LNCaP clone FGC (cell line): ENCODE measurements around the gene PLEKHM3.

ENCODE experiments used
- DNase-seq: peaks from one replicate; pipeline ENCODE4 v3.0.0-alpha.2; 2011; ENCODE audit warnings: low read depth
- H3K4me3 ChIP-seq: 2 replicates; pipeline ENCODE4 v1.5.1; 2011; ENCODE audit warnings: mild to moderate bottlenecking, low read depth, low read length, control low read depth
- TF ChIP-seq, protein P1 (sequence below): IDR thresholded peaks from 2 replicates; pipeline ENCODE4 v1.5.1; 2012; ENCODE audit warnings: mild to moderate bottlenecking; ENCODE audit not compliant: control insufficient read depth, insufficient read depth; ENCODE audit errors: extremely low read depth

PLEKHM3 gene

DNA sequence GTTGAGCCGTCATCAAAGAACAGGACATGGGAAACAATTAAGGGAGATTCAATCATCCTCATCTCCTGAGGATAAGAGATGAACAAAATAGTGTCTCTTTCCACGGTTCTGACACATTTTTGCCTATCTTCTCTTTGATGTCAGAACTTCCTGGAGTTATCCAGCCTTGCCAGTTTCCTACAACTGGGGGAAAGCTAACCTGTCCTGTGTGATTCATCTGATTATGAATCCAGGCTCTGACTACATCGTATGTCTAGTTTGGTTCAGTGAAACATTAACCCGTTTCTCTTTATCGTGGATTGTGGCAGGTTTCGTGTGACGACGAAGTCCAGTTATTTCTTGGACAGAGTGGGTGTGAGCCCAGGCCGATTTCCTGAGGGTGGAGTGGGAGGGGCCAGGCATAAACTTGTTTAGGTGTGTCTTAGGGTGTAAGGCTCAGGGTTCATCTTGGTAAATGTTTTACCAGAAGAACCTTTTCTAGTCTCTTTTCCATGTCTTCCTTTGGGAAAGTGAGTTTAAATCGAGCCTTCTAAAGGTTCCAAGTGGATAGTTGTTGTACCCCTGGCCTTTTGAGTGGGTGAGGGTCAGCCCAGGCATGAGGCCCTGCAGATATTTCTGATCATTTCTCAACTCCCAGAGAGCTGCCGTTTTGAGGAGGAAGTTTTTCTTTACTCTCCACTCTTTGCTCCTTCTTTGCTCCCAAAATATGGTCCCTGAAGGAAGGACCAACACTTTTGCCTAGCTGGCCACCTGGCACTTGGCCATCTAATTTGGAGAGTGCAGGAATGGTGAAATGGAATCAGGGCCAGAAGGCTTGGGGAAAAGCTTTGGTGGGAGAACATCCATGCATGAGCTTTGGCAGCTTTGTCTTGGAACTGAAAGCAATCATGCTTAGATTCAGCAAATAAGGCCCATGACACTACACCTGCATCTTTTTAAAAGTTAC, 205.2 kb downstream of the PLEKHM3 start:
- TF ChIP-seq, protein P1, sequence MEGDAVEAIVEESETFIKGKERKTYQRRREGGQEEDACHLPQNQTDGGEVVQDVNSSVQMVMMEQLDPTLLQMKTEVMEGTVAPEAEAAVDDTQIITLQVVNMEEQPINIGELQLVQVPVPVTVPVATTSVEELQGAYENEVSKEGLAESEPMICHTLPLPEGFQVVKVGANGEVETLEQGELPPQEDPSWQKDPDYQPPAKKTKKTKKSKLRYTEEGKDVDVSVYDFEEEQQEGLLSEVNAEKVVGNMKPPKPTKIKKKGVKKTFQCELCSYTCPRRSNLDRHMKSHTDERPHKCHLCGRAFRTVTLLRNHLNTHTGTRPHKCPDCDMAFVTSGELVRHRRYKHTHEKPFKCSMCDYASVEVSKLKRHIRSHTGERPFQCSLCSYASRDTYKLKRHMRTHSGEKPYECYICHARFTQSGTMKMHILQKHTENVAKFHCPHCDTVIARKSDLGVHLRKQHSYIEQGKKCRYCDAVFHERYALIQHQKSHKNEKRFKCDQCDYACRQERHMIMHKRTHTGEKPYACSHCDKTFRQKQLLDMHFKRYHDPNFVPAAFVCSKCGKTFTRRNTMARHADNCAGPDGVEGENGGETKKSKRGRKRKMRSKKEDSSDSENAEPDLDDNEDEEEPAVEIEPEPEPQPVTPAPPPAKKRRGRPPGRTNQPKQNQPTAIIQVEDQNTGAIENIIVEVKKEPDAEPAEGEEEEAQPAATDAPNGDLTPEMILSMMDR: no peak
- DNase-seq: no peak
- no peak overlapping the region for H3K4me3 ChIP-seq

DNA sequence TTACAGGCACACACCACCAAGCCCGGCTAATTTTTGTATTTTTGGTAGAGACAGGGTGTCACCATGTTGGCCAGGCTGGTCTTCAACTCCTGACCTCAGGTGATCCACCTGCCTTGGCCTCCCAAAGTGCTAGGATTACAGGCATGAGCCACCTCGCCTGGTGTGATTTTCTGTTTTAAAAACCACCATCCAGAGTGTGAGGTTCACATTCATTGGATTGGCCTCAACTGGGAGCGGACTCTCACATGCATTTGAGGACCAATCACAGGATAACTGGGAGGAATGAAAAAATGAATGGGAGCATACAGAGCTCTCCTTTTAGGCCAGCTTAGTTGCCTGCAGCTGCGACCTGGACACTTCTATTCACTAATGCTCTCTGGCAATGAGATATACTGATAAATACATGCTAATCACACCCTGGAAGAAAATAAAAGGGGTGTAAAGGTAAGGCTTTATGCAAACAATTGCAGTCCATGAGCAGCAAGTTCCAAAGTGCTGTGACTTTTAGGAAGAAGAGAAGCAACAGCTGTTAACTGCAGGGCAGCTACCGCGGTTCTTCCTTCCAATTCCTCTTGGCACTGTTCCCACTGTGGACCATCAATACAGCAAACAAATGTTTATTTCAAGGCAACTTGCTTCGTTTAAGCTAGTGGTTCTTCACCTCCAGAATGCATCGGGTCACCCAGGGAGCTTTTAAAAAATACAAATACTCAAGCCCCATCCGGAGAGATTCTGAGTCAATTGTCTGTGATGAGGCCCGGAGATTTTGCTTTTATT, 206.1 kb downstream of the PLEKHM3 start:
- TF ChIP-seq, protein P1: no peak
- no peak overlapping the region for H3K4me3 ChIP-seq
- no peak for DNase-seq

GRCh38 chr2:207816546-207816945, 208.8 kb downstream of the PLEKHM3 start:
- TF ChIP-seq, protein P1: no peak
- DNase-seq: no peak
- no peak overlapping the region for H3K4me3 ChIP-seq

DNA sequence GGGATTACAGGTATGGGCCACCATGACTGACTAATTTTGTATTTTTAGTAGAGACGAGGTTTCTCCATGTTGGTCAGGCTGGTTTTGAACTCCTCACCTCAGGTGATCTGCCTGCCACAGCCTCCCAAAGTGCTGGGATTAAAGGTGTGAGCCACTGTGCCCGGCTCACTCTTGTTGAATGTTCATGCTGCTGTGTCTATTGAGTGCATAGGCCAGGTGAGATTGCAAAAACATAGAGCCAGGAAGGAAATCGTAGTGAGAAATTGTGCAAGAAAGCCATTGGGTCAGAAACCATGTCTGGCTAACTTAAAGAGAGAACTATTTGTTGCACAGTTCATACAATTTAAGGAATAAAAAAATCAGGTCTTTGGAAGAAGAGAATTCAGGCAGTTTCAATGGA, 210.1 kb downstream of the PLEKHM3 start:
- no peak overlapping the region for H3K4me3 ChIP-seq
- DNase-seq: no peak
- TF ChIP-seq, protein P1: no peak

GRCh38 chr2:207813942-207814341, 211.4 kb downstream of the PLEKHM3 start:
- H3K4me3 ChIP-seq: no peak overlapping the region
- TF ChIP-seq, protein P1: no peak
- no peak for DNase-seq

GRCh38 chr2:207813221-207813916, 212.0 kb downstream of the PLEKHM3 start:
- no peak for DNase-seq
- TF ChIP-seq, protein P1: no peak
- H3K4me3 ChIP-seq: no peak overlapping the region
